ENCODE results near the gene NAALADL2.

Gene NAALADL2

DNA sequence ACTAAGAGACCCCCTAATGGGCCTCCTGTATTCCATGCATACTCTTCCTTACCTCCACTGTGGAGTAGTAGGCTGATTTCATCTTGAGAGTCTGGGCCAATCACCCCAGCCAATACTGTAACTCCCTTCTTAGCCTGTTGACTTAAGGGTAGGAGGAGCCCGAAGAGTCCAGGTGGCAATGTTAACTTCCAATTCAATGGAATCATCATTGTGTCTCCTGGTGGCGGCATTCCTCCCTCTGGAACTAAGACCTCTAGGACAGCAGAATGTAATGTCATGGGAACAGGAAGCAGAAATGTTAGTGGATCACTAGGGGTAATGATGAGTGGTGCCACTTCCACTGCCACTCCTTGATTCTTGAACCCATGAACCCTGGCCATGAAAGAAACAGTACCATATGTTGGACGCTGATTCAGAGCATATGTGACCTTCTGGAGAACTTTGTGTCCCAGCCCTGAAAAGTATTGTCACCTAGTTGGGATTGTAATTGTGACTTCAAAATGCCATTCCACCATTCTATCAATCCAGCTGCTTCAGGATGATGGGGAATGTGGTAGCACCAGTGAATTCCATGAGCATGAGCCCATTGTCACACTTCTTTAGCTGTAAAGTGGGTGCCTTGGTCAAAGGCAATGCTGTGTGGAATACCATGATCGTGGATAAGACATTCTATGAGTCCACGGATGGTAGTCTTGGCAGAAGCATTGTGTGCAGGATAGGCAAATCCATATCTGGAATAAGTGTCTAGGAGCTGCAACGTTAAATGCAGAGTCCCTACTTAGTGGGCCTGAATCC lies 24.9 kb downstream of the NAALADL2 start:
- DNase-seq (ENCODE audit: low read depth): no peak
- no peak overlapping the region for H3K4me3 ChIP-seq (ENCODE audit: low read depth, low read length)

DNA sequence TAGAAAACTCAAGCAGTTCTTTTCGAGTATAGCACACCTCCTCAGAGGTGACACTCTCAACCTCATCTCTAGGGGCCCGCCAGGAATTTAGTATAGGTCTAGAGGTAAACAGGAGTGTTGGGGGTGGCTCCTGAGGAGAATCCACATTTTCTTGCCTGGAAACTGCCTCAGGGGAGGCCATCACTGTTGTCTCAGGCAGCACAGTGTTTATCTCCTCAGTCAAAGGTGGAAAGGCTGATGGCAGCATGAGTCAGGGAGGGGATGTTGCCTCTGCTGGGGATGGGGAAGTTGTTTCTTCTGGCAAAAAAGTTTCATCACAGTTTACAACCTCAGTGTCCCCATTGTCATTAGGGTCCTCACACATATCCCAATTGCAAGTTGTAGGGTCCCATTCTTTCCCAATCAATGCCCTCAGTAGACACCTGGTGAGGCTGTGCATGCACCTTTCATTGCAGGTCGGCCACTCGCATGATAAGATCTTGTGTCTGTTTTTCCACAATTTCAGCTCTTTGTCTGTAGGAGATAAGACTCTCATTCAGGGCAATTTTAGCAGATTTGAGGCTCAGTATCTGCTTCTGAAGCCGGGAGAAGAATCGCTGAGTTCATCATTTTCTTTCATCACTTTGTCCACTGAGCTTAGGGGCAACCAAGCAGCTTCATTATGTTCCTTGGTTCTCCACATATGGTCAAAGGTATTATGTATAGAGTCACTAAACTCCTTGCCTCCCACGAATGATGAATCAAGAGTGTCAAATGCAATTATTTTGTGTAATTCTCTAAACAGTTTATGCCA lies 25.8 kb downstream of the NAALADL2 start:
- H3K4me3 ChIP-seq (ENCODE audit: low read depth, low read length): no peak overlapping the region
- DNase-seq (ENCODE audit: low read depth): no peak

DNA sequence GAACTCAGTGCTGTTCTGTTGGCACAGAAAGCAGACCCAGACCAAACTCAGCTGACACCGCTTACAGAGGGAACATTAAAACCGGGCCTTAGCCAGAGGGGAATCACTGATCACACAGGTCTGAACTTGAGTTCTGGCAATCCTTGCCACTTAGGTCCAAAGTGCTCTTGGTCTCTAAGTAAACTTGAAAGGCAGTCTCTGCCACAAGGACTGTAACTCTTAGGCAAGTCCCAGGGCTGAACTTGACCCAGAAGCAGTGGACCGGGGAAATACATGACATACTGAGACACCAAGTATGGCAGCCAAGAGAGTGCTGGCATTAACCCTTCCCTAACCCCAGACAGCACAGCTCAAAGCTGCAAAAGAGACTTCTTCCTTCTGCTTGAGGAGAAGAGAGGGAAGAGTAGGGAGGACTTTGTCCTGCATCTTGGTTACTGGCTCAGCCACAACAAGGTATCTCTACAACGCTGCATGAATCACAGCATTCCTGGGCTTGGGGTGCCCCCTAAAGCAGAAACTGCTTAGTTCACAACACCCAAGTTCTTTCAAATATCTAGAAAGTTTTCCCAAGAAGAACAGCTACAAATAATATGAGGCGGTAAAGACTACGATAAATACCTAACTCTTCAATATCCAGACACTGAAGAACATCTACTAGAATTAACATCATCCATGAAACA lies 32.5 kb downstream of the NAALADL2 start:
- DNase-seq (ENCODE audit: low read depth): no peak

DNA sequence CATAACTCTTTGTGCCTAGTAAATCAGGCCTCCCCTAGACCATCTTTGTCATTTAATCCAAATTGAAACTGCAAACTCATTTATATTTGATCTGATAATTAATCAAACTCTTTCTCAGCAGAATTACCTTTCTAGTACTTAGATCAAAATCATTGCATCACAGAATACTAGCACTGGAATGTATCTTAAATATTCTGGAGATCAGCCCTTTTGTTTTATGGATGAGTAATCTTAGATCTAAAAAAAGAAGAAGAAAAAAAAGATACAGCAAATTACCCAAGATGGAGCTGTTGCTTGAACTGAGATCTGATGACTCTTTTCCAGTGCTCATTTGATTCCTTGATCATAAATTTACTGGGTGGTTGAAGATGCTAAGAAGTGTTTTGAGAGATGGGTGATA lies 47.9 kb downstream of the NAALADL2 start:
- DNase-seq (ENCODE audit: low read depth): no peak
- H3K4me3 ChIP-seq (ENCODE audit: low read depth, low read length): no peak overlapping the region

More for the DNA sequence above, 32.5 kb downstream of the NAALADL2 start:
- no peak overlapping the region for H3K4me3 ChIP-seq (ENCODE audit: low read depth, low read length)

DNA sequence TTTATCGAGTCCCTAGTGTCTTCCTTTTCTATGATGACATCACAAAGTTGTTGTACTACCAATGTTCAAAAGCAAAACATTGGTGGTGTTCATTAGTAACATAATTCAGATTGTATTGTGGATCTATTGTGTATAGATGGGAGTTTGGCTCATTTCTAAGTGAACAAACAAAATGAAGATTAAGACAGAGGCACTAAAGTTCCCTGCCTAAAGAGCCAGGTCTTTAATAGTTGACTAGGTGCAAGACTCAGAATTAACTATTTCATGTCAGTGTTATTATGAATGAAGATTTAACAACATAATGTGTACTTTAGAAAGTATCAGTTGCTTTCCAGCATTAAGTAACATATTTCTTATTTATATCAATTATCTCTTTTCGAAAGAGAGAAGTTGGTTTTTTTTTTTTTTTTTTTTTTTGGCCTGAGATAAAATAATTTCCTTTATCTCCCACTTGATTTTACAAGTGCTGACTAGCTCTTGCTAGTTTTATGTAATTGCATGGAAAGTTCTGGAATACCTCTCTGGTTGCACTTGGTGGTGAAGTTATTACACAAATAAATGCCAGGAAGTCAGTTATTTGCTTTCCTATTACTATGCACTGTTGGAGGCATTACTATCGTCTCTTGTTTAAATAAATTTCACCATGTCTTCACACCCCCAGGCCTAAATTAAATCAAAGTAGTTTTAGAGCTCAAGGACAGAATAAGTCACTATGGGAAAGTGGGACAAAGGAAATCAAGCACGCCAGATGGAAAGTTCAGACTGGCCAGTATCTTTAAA lies 48.7 kb downstream of the NAALADL2 start:
- DNase-seq (ENCODE audit: low read depth): no peak
- H3K4me3 ChIP-seq (ENCODE audit: low read depth, low read length): no peak overlapping the region

DNA sequence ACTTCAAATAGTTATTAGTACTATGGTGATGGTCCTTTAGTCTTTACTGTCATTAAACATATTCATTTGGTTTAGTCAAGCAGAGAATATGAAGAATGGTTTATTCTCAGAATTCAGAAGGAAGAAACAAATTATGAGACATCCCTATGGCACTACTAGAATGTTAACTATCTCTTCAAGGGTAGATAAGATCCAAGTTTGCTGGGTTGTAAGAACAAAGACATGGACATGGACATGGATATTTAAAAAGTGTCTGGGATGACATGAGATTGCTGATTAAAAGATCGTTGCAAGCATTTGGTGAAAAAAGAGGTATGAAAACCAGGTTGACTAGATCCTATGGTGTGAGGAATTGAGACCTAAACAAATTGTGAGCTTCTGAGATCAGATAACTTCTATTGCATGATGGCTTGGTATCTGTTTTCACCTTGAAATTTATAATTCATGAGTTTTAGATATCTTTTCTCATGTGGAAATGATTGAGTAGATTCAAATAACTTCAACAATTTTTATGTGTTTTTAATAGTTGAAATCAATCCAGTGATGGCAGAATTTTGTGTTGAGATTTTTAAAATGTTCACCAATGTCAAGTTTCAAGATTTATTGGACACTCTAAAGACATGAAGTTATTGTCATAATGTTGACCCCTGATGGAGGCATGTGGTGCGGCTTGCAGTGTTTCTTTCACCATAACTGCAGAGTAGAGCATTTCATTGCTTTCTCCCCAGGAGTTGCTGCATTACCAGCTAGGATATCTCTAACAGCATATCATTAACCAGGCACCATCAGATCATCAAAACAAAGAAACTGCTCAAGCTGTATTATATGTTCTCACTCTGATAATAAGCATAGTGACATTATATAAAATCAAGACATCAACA lies 72.6 kb downstream of the NAALADL2 start:
- DNase-seq (ENCODE audit: low read depth): no peak
- no peak overlapping the region for H3K4me3 ChIP-seq (ENCODE audit: low read depth, low read length)

DNA sequence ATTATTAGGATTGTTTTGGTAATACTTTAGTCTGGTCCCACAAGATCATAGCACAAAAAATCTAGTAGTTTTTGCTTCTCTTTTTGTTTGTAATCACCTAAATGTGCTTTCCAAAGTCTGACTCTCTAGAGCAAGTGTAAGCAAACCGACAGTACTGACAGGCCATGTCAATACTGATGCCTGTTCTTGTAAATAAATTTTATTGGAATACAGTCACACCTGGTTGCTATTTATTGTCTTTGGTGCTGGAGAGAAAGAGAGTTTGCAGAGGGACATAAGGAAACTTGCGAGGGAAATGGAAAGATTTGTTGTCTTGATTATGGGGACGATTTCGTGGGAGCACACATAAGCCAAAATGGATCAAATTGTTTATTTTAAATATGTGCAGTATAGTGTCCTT lies 77.5 kb downstream of the NAALADL2 start:
- DNase-seq (ENCODE audit: low read depth): no peak
- no peak overlapping the region for H3K4me3 ChIP-seq (ENCODE audit: low read depth, low read length)

DNA sequence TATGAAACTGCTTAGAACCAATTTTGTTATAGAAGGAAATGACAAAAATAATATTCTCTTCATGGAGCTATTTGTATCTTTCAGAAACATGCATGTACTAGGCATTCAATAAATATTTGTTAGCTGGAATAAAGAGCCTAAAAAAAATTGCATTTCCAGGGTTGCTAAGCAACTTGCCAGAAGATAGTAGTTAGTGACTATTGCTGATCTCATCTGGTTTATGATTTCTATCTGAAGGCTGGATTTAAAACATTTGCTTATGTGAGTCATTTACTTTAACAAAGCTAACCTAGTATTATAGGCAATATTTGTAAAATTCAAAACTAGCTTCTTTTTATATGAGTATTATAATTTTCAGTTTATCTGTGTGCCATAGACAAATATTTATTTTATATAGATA lies 78.3 kb downstream of the NAALADL2 start:
- DNase-seq (ENCODE audit: low read depth): no peak
- H3K4me3 ChIP-seq (ENCODE audit: low read depth, low read length): no peak overlapping the region

DNA sequence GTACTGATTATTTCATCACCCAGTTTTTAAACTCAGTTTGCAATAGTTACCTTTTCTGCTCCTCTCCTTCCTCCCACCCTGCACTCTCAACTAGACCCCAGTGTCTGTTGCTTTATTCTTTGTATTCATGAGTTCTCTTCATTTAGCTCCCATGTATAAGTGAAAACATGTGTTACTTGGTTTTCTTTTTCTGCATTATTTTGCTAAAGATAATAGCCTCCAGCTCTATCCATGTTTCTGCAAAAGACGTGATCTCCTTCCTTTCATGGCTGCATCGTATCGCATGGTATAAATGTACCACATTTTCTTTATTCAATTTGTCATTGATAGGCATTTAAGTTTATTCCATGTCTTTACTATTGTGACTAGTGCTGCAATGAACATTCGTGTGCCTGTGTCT lies 79.0 kb downstream of the NAALADL2 start:
- no peak overlapping the region for H3K4me3 ChIP-seq (ENCODE audit: low read depth, low read length)
- no peak for DNase-seq (ENCODE audit: low read depth)

DNA sequence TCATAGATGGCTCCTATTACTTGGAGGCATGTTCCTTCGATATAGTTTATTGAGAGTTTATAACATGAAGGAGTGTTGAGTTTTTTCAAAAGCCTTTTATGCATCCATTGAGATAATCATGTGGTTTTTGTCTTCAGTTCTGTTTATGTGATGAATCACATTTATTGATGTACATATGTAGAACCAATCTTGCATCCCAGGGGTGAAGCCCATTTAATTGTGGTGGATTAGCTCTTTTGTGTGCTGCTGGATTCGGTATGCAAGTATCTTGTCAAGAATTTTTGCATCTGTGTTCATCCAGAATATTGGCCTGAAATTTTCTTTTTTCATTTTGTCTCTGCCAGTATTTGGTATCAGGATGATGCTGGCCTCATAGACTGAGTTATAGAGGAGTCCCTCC lies 81.0 kb downstream of the NAALADL2 start:
- H3K4me3 ChIP-seq (ENCODE audit: low read depth, low read length): no peak overlapping the region
- no peak for DNase-seq (ENCODE audit: low read depth)

DNA sequence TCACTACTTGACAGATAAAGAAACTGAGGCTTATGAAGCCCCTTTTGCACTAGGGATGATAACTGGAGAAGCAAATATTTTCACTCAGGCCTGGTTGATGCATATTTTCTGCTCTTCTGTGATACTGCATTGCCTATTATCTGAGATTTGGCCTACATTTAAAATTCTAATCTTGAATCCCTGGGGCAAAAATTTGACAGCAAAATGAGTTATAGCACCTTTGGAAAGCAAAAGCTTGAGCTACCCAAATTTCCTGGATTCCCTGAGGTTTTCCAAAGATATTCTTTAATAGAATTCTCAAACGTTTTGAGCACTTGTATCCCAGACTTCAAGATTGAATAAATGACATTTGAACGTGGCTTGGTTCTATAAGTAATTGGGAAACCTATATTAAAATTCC lies 86.1 kb downstream of the NAALADL2 start:
- H3K4me3 ChIP-seq (ENCODE audit: low read depth, low read length): no peak overlapping the region
- DNase-seq (ENCODE audit: low read depth): no peak

DNA sequence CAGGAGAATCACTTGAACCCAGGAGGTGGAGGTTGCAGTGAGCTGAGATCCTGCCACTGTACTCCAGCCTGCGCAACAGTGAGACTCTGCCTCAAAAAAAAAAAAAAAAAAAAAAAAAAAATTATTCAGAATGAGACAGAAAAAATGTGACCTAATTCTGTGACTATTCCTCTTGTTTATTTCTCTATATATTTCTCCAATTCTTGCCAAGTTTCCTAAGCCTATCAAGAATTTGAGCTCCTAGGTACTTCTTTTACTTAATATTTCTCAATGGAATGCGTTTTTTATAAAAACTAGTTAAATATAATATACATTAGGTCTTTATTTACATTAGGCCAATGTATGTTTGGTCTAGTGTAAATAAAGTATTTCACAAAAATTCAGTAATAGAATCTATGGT lies 86.8 kb downstream of the NAALADL2 start:
- no peak overlapping the region for H3K4me3 ChIP-seq (ENCODE audit: low read depth, low read length)
- DNase-seq (ENCODE audit: low read depth): no peak

DNA sequence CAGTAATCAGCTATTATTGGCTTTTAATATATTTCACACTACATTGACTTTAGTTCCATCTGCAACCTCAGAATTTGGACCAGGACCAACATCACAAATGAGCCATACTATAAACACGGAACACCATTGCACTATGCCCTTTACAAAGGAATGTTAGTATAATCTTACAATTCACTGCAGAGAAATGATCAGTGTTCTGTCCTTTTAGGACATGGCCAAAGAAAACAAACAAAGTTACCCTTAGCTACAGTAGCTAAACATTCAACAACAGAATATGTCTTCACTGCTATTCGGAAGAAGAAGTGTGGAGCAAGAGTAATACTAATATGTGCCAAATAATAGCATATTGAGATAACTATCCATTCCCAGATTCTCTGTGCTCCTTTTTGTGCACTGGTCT lies 90.4 kb downstream of the NAALADL2 start:
- DNase-seq (ENCODE audit: low read depth): peak; percentile 96
- H3K4me3 ChIP-seq (ENCODE audit: low read depth, low read length): no peak overlapping the region

DNA sequence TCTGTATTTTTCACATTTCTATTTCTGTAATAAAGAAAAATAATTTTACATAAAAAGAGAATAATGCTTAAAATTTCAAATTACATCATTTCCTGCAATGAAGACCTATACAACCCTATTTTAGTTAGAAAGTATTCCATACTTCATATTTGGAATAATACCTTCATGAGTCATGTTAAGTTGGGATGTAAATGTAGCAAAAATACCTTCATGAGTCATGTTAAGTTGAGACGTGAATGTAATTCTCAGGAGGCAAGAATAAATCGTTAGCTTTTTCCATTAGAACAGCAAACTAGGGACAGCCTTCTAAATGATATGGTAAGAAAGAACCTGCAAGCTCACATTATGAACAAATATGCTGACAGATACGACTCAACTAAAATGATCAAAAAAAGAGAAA lies 91.9 kb downstream of the NAALADL2 start:
- DNase-seq (ENCODE audit: low read depth): peak; percentile 77
- H3K4me3 ChIP-seq (ENCODE audit: low read depth, low read length): no peak overlapping the region

DNA sequence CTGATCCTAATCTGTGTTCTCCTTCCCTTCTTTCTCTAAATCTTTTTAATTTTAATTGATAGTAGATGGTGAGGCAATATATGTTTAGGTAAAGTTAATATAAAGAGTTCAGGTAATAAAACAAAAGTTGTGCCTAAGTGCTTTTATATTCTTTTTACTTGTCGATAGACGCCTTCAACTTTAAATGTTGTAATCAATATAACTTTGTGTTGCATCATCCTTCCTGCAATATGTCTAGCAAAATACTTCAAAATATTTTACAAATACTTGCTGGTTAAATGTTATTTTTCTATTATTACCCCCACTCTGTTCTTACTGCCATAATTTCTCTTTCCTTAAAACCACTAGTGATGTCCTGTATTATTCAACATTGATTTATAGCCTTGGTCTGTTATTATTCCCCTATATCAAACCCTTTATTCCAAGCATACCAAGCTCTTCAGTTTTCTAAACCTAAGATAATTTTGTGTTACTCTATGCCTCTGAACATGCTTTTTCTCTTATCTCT lies 92.4 kb downstream of the NAALADL2 start:
- DNase-seq (ENCODE audit: low read depth): no peak
- no peak overlapping the region for H3K4me3 ChIP-seq (ENCODE audit: low read depth, low read length)

DNA sequence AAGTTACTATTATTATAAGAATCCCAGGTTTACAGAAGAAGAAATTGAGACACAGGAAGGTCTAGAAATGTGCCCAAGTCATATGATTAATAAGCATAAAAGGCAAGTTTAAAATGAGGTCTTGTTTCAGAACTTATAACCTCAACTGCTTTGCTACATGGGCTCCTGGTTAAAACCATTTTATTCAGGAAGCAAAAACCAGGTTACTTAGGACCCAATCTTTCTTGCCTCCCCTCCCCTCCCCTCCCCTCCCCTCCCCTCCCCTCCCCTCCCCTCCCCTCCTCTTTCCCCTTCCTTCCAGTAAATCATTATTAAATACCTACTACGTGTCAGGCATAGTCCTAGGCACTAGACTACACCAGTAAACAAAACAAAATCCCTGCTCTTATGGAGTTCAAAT lies 93.9 kb downstream of the NAALADL2 start:
- no peak for DNase-seq (ENCODE audit: low read depth)
- H3K4me3 ChIP-seq (ENCODE audit: low read depth, low read length): no peak overlapping the region

DNA sequence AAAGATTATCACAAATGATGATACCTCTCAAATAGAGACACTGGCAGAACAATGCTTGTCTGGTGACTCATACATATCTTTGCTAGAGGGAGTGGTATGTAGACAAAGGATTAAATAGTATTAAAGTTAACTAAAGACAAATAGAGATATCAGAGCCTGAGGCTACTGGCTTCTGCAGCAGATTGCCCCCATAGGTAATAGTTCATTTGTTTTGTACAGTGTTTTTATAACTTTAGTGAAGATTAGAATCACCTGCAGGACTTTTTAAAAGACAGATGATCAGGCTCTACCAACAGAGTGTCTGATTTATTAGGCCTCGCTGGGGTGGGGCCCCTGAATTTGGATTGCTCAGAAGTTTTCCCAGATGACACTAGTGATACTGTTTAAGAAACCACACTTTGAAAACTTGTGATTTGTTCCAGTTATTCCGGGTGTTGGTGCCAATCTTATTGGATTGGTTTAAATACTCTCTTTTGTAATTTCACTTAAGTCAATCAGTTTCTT lies 96.4 kb downstream of the NAALADL2 start:
- no peak for DNase-seq (ENCODE audit: low read depth)

DNA sequence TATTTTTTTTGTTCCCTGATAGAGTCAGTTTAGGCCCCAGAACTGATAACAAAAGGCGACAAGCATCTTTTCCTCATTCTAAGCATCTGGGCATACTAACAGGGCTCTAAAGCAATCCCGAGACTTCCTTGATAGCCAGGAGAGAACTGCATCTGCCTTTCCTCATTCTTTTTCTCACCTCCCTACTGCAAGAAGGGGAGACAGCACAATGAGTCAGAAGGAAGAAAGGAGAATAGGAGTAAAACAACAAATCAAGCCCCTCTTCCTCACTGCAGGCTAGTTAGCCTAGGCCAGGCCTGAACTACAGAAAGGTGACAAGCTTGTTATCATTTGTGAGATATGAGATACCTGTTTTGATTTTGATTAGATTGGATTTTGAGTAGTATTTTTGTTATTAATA lies 97.9 kb downstream of the NAALADL2 start:
- no peak for DNase-seq (ENCODE audit: low read depth)
- no peak overlapping the region for H3K4me3 ChIP-seq (ENCODE audit: low read depth, low read length)

More for the DNA sequence above, 96.4 kb downstream of the NAALADL2 start:
- no peak overlapping the region for H3K4me3 ChIP-seq (ENCODE audit: low read depth, low read length)

Data from skeletal muscle cell (primary cell).